ENCODE measurements around the gene CCN2.

The CCN2 gene

DNA sequence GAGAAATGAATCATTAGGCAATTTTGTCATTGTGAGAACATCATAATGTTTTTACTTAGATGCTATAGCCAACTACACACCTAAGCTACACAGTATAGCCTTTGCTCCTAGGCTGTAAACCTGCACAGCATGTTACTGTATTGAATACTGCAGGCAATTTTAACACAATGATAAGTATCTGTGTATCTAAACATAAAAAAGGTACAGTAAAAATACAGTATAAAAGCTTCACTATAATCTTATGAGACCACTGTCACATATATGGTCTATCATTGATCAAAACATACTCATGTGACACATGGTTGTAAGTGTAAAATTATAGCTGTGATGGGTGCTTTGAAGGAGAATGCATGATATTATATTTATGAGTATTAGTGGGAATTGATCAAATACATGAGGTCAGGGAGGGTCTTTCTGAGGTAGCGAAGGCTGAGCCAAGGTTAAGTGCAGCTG is 29.2 kb upstream of the CCN2 start:
- no peaks in the 10 kb centered on the region for H3K9me3 ChIP-seq (ENCODE audit: low read length)
- H3K4me3 ChIP-seq (ENCODE audit: low read length) = no peak overlapping the region
- H3K4me1 ChIP-seq (ENCODE audit: insufficient read depth, low read length) = peaks cover 14% of the 10 kb centered on the region
- no peaks in the 10 kb centered on the region for H3K36me3 ChIP-seq (ENCODE audit: insufficient read depth, low read length)
- H2AFZ ChIP-seq (ENCODE audit: low read depth, low read length) = no peak overlapping the region
- no peaks in the 10 kb centered on the region for H3K27me3 ChIP-seq (ENCODE audit: insufficient read depth, low read length)

- Histone ChIP-seq H3K27me3 (ENCODE audit: insufficient read depth, low read length) (no peaks in the 10 kb centered on the region), H3K36me3 (ENCODE audit: insufficient read depth, low read length) (no peaks in the 10 kb centered on the region), H3K9me3 (ENCODE audit: low read length) (no peaks in the 10 kb centered on the region), H2AFZ (ENCODE audit: low read depth, low read length) (no peak overlapping the region), H3K4me1 (ENCODE audit: insufficient read depth, low read length) (peaks cover 14% of the 10 kb centered on the region), H3K4me3 (ENCODE audit: low read length) (no peak overlapping the region)
These were observed 28.6 kb upstream of the CCN2 start for GRCh38 chr6:131979515-131980337.

GRCh38 chr6:131978522-131978921 is 27.4 kb upstream of the CCN2 start:
- no peaks in the 10 kb centered on the region for H3K36me3 ChIP-seq (ENCODE audit: insufficient read depth, low read length)

GRCh38 chr6:131976545-131977061 is 25.4 kb upstream of the CCN2 start:
- no peaks in the 10 kb centered on the region for H3K27me3 ChIP-seq (ENCODE audit: insufficient read depth, low read length)
- no peak overlapping the region for H2AFZ ChIP-seq (ENCODE audit: low read depth, low read length)
- H3K9me3 ChIP-seq (ENCODE audit: low read length) = no peaks in the 10 kb centered on the region
- no peaks in the 10 kb centered on the region for H3K36me3 ChIP-seq (ENCODE audit: insufficient read depth, low read length)
- H3K4me3 ChIP-seq (ENCODE audit: low read length) = no peak overlapping the region
- peaks cover 14% of the 10 kb centered on the region for H3K4me1 ChIP-seq (ENCODE audit: insufficient read depth, low read length)

More at GRCh38 chr6:131978522-131978921, 27.4 kb upstream of the CCN2 start:
- Histone ChIP-seq H3K4me1 (ENCODE audit: insufficient read depth, low read length) (peaks cover 14% of the 10 kb centered on the region), H3K4me3 (ENCODE audit: low read length) (no peak overlapping the region), H2AFZ (ENCODE audit: low read depth, low read length) (no peak overlapping the region), H3K9me3 (ENCODE audit: low read length) (no peaks in the 10 kb centered on the region), H3K27me3 (ENCODE audit: insufficient read depth, low read length) (no peaks in the 10 kb centered on the region)

DNA sequence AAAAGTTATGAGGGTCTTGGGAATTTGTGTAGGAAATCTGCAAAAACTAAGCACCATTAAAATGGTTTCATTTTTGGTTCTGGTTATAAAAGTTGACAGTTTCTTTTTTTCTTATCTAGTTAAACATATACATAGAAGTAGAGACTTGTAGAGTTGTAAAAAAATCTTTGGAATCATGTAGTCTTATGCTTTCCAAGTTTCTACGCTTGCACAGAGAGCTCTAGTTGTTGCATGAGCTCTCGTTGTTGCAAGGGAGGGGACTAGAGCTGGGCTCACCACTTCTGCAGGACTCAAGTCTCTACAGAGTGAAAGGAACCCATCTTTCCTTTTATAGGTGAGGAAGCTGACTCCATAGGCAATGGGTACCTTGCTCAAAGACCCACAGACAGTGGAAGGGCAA is 21.6 kb upstream of the CCN2 start:
- Histone ChIP-seq H3K4me3 (ENCODE audit: low read length) (no peak overlapping the region), H3K36me3 (ENCODE audit: insufficient read depth, low read length) (no peaks in the 10 kb centered on the region), H2AFZ (ENCODE audit: low read depth, low read length) (no peak overlapping the region), H3K4me1 (ENCODE audit: insufficient read depth, low read length) (peaks cover 14% of the 10 kb centered on the region), H3K9me3 (ENCODE audit: low read length) (no peaks in the 10 kb centered on the region), H3K27me3 (ENCODE audit: insufficient read depth, low read length) (no peaks in the 10 kb centered on the region)

- H3K4me1 ChIP-seq (ENCODE audit: insufficient read depth, low read length) = no peaks in the 10 kb centered on the region
- H3K4me3 ChIP-seq (ENCODE audit: low read length) = no peak overlapping the region
- H3K36me3 ChIP-seq (ENCODE audit: insufficient read depth, low read length) = no peaks in the 10 kb centered on the region
- H3K27me3 ChIP-seq (ENCODE audit: insufficient read depth, low read length) = no peaks in the 10 kb centered on the region
- no peak overlapping the region for H2AFZ ChIP-seq (ENCODE audit: low read depth, low read length)
- no peaks in the 10 kb centered on the region for H3K9me3 ChIP-seq (ENCODE audit: low read length)
These were observed 19.1 kb upstream of the CCN2 start for GRCh38 chr6:131970076-131970859.

DNA sequence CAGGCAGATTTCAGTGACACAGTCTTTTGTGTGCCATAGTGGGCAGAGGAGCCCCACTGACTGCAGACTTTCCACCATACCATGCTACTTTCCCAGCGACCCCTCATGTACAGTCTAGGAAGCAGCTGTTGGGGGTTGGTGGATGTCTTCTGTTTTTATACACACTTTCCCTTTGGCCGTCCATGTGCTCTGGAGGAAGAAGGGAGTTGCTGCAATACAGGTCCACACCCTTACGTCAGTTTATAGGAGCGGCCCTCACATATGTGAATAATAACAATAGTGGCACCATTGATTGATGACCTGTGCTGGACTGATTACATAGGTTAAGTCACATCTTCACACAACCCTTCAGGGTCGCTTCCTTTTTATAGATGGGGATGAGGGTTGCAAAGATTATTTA is 17.5 kb upstream of the CCN2 start:
- H3K9me3 ChIP-seq (ENCODE audit: low read length) = no peaks in the 10 kb centered on the region
- no peak overlapping the region for H3K4me3 ChIP-seq (ENCODE audit: low read length)
- H2AFZ ChIP-seq (ENCODE audit: low read depth, low read length) = no peak overlapping the region
- H3K27me3 ChIP-seq (ENCODE audit: insufficient read depth, low read length) = no peaks in the 10 kb centered on the region
- peaks cover 4% of the 10 kb centered on the region for H3K4me1 ChIP-seq (ENCODE audit: insufficient read depth, low read length)
- H3K36me3 ChIP-seq (ENCODE audit: insufficient read depth, low read length) = no peaks in the 10 kb centered on the region

GRCh38 chr6:131967948-131968347 is 16.8 kb upstream of the CCN2 start:
- no peaks in the 10 kb centered on the region for H3K27me3 ChIP-seq (ENCODE audit: insufficient read depth, low read length)
- no peaks in the 10 kb centered on the region for H3K9me3 ChIP-seq (ENCODE audit: low read length)
- H3K4me1 ChIP-seq (ENCODE audit: insufficient read depth, low read length) = peaks cover 5% of the 10 kb centered on the region
- H3K4me3 ChIP-seq (ENCODE audit: low read length) = no peak overlapping the region
- H2AFZ ChIP-seq (ENCODE audit: low read depth, low read length) = no peak overlapping the region
- no peaks in the 10 kb centered on the region for H3K36me3 ChIP-seq (ENCODE audit: insufficient read depth, low read length)

- Histone ChIP-seq H3K4me3 (ENCODE audit: low read length) (no peak overlapping the region), H3K4me1 (ENCODE audit: insufficient read depth, low read length) (peaks cover 5% of the 10 kb centered on the region), H3K36me3 (ENCODE audit: insufficient read depth, low read length) (no peaks in the 10 kb centered on the region), H3K9me3 (ENCODE audit: low read length) (no peaks in the 10 kb centered on the region), H3K27me3 (ENCODE audit: insufficient read depth, low read length) (no peaks in the 10 kb centered on the region), H2AFZ (ENCODE audit: low read depth, low read length) (no peak overlapping the region)
These were observed 15.3 kb upstream of the CCN2 start for GRCh38 chr6:131966443-131966842.

GRCh38 chr6:131963063-131963462 is 11.9 kb upstream of the CCN2 start:
- Histone ChIP-seq H3K9me3 (ENCODE audit: low read length) (no peaks in the 10 kb centered on the region), H3K27me3 (ENCODE audit: insufficient read depth, low read length) (no peaks in the 10 kb centered on the region), H3K36me3 (ENCODE audit: insufficient read depth, low read length) (no peaks in the 10 kb centered on the region), H2AFZ (ENCODE audit: low read depth, low read length) (no peak overlapping the region), H3K4me3 (ENCODE audit: low read length) (no peak overlapping the region), H3K4me1 (ENCODE audit: insufficient read depth, low read length) (peaks cover 5% of the 10 kb centered on the region)

DNA sequence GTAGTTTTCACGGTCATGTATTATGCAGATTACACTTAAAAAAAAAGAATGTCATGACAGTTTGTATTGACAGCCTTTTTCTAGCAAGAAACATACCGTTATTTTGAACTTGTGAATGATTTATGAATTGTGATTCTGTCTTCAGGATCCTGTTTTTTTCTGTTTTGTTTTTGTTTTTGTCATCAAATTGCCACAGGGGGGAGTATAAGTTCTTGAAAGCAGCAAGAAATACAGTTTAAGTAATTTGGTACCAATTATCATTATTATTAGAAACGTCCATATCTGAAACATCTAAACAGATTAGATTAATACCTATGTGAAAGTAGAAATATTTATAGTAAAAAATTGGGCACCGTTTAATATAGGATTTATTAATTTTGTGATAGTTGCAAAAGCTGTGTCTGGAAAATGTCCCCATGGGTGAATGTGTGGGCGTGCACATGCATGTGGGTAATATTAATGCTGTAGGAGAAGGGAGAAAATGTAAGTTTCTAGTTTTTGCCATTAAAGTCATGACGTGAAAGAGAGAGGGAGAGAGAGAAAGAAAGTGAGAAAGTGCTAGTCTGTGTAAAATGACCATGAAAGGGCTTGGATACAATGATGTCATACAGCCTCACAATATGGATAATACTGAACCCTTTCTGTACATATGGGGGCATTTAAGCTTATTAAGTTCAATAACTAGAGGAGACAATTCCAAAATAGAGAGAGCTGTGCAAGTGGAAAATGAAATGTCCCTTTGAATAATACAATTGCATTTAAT is 9.4 kb upstream of the CCN2 start:
- Histone ChIP-seq H3K9me3 (ENCODE audit: low read length) (no peaks in the 10 kb centered on the region), H3K4me3 (ENCODE audit: low read length) (no peak overlapping the region), H2AFZ (ENCODE audit: low read depth, low read length) (no peak overlapping the region), H3K27me3 (ENCODE audit: insufficient read depth, low read length) (no peaks in the 10 kb centered on the region), H3K36me3 (ENCODE audit: insufficient read depth, low read length) (no peaks in the 10 kb centered on the region), H3K4me1 (ENCODE audit: insufficient read depth, low read length) (peaks cover 6% of the 10 kb centered on the region)

GRCh38 chr6:131958542-131959470 is 7.6 kb upstream of the CCN2 start:
- Histone ChIP-seq H2AFZ (ENCODE audit: low read depth, low read length) (no peak overlapping the region), H3K4me3 (ENCODE audit: low read length) (no peak overlapping the region), H3K27me3 (ENCODE audit: insufficient read depth, low read length) (no peaks in the 10 kb centered on the region), H3K4me1 (ENCODE audit: insufficient read depth, low read length) (peaks cover 21% of the 10 kb centered on the region), H3K36me3 (ENCODE audit: insufficient read depth, low read length) (no peaks in the 10 kb centered on the region), H3K9me3 (ENCODE audit: low read length) (no peaks in the 10 kb centered on the region)
